ENCODE data around the gene PRSS36. TPM values are rescaled to one million over a fixed set of nuclear protein-coding genes. Genes with fewer than 3 reads are reported as not detected.
"Not testable (repeated sequence)": the region's sequence is repeated elsewhere in the genome, so short reads cannot be mapped to it uniquely, and the experiment has no call there.

PRSS36 gene
- total RNA-seq, 1 donor from 2014 or later, result 1.4 TPM

DNA sequence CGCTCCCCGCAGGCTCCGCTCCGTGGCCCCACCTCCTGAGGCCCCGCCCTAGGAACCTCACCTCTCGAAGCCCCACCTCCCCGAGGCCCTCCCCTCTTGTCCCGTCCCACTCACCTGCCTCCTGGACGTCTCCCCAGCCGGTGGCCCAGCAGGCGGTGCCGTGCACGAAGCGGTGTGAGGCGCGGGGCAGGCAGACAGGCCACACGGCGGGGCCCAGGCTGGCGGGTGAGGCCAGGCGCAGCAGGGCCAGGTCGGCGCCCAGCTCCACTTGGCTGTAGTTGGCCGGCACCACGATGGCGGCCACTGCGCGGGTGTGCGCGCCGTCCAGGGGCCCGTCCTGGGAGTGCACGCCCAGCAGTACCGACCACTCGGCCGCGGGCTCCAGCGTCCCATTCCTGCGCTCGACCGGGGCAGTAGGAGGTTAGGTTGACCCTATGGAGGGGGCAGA, 1.6 kb downstream of the PRSS36 start:
- no peaks in the 10 kb centered on the region for H3K9me3 ChIP-seq (replicated peaks)
- TF ChIP-seq, protein P1, sequence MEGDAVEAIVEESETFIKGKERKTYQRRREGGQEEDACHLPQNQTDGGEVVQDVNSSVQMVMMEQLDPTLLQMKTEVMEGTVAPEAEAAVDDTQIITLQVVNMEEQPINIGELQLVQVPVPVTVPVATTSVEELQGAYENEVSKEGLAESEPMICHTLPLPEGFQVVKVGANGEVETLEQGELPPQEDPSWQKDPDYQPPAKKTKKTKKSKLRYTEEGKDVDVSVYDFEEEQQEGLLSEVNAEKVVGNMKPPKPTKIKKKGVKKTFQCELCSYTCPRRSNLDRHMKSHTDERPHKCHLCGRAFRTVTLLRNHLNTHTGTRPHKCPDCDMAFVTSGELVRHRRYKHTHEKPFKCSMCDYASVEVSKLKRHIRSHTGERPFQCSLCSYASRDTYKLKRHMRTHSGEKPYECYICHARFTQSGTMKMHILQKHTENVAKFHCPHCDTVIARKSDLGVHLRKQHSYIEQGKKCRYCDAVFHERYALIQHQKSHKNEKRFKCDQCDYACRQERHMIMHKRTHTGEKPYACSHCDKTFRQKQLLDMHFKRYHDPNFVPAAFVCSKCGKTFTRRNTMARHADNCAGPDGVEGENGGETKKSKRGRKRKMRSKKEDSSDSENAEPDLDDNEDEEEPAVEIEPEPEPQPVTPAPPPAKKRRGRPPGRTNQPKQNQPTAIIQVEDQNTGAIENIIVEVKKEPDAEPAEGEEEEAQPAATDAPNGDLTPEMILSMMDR (IDR thresholded peaks at IDR 0.05; ENCODE audit: borderline replicate concordance), result no peak
- H3K4me1 ChIP-seq, result peaks cover 4% of the 10 kb centered on the region
- H3K4me3 ChIP-seq, result peak overlapping the region; percentile 39
- no peak overlapping the region for H3K27ac ChIP-seq (replicated peaks)
- H3K27me3 ChIP-seq (ENCODE audit: low read depth), result peaks cover 27% of the 10 kb centered on the region
- no peak for DNase-seq
- intact Hi-C loops (cut with micrococcal nuclease), result loop anchor here (10.0 kb wide), 1 partner anchor 164 kb away; the partner anchor contains the start of gene HSD3B7
- H3K36me3 ChIP-seq, result no peaks in the 10 kb centered on the region

- Histone ChIP-seq H3K27ac (replicated peaks) (no peak overlapping the region), H3K4me3 (no peak overlapping the region), H3K9me3 (replicated peaks) (no peaks in the 10 kb centered on the region), H3K4me1 (peaks cover 10% of the 10 kb centered on the region), H3K36me3 (no peaks in the 10 kb centered on the region), H3K27me3 (ENCODE audit: low read depth) (peaks cover 27% of the 10 kb centered on the region)
- TF ChIP-seq, protein P1 (IDR thresholded peaks at IDR 0.05; ENCODE audit: borderline replicate concordance), result no peak
- DNase-seq, result no peak
- intact Hi-C loops (cut with micrococcal nuclease), result loop anchor here (10.0 kb wide), 1 partner anchor 163 kb away; the partner anchor contains the start of gene HSD3B7
Measured at GRCh38 chr16:31147574-31147973, 2.3 kb downstream of the PRSS36 start.

- intact Hi-C loops (cut with micrococcal nuclease), result loop anchor here (10.0 kb wide), 1 partner anchor 161 kb away; the partner anchor contains the start of gene HSD3B7
- DNase-seq, result no peak
- no peak overlapping the region for H3K27ac ChIP-seq (replicated peaks)
- no peaks in the 10 kb centered on the region for H3K9me3 ChIP-seq (replicated peaks)
- no peak overlapping the region for H3K4me3 ChIP-seq
- peaks cover 25% of the 10 kb centered on the region for H3K4me1 ChIP-seq
- no peaks in the 10 kb centered on the region for H3K36me3 ChIP-seq
- TF ChIP-seq, protein P1 (IDR thresholded peaks at IDR 0.05; ENCODE audit: borderline replicate concordance), result no peak
- peaks cover 27% of the 10 kb centered on the region for H3K27me3 ChIP-seq (ENCODE audit: low read depth)
Measured at GRCh38 chr16:31145398-31145990, 4.4 kb downstream of the PRSS36 start.

- DNase-seq; H3K36me3 ChIP-seq; H3K4me3 ChIP-seq; H3K27ac ChIP-seq (replicated peaks); H3K9me3 ChIP-seq (replicated peaks): not testable (repeated sequence)
- Histone ChIP-seq H3K4me1 (peaks cover 28% of the 10 kb centered on the region), H3K27me3 (ENCODE audit: low read depth) (peaks cover 27% of the 10 kb centered on the region)
- intact Hi-C loops (cut with micrococcal nuclease), result loop anchor here (10.0 kb wide), 1 partner anchor 160 kb away; the partner anchor contains the start of gene HSD3B7
Measured at GRCh38 chr16:31144418-31144817, 5.4 kb downstream of the PRSS36 start.

GRCh38 chr16:31143694-31144148, 6.1 kb downstream of the PRSS36 start:
- intact Hi-C loops (cut with micrococcal nuclease), result loop anchor here (10.0 kb wide), 1 partner anchor 159 kb away; the partner anchor contains the start of gene HSD3B7
- TF ChIP-seq, protein P1 (IDR thresholded peaks at IDR 0.05; ENCODE audit: borderline replicate concordance), result no peak
- Histone ChIP-seq H3K36me3 (no peaks in the 10 kb centered on the region), H3K9me3 (replicated peaks) (no peaks in the 10 kb centered on the region), H3K4me3 (no peak overlapping the region), H3K4me1 (peaks cover 34% of the 10 kb centered on the region), H3K27ac (replicated peaks) (no peak overlapping the region), H3K27me3 (ENCODE audit: low read depth) (peaks cover 21% of the 10 kb centered on the region)
- DNase-seq, result no peak
